ENCODE data around the gene TSSK2.
A peak's percentile ranks its signal among the peaks of the same experiment; 100 is the strongest.
"Not testable (repeated sequence)": the region's sequence is repeated elsewhere in the genome, so short reads cannot be mapped to it uniquely, and the experiment has no call there.

The TSSK2 gene

DNA sequence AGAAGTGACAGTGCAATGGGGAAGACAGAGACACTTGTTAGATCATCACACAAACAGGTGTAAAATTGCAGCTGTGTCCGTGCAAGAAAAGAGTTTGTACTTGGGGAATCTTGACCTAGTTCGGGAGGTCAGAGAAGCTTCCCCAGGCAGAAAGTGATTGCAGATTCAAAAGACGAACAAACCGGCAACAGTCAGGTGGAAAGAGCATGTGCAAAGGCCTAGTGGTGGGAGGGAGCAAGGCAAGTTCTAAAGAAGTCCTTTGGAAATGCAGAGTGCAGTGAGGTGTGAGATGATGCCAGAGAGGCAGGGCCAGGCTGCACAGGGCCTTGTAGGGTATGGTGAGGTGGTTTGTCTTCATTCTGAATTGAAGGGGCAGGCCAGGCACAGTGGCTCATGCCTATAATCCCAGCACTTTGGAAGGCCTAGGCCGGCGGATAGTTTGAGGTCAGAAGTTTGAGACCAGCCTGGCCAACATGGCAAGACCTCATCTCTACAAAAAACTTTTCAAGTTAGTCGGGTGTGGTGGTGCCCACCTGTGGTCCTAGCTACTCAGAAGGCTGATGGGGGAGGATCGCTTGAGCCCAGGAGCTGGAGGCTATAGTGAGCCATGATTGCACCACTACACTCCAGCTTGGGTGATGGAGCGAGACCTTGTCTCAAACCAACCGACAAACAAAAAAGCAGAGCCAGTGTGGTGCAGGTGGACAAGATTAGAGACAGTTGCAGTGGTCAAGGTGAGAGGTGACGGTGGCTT, 15.3 kb downstream of the TSSK2 start:
- no peak for DNase-seq

DNA sequence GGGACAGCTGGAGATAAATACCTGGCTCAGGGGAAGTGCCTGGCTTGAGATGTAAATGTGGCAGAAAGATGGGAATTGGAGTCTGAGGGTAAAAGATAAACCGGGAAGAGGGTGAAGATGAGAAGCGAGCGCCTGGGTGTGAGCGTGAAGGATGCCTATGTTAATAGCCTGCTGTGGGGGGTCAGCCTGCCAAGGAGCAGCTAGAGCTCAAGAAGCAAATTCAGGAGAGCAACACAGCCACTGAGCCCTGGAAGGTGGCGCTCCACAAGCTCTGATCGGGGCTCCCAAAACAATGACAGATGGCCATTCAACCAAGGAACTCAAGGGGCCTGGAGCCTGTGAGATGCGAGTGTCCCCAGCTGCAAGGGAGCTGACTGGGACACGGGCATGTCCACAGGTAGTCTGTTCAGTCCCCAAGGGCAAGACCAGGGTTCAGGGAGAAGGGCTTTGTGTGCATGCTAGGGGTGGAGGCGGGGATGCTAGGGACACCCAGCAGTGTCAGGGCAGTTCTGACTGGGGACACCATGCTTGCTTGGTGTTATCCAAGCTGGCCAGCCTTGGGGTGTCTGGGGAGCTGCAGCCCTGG, 16.2 kb downstream of the TSSK2 start:
- DNase-seq, result no peak

DNA sequence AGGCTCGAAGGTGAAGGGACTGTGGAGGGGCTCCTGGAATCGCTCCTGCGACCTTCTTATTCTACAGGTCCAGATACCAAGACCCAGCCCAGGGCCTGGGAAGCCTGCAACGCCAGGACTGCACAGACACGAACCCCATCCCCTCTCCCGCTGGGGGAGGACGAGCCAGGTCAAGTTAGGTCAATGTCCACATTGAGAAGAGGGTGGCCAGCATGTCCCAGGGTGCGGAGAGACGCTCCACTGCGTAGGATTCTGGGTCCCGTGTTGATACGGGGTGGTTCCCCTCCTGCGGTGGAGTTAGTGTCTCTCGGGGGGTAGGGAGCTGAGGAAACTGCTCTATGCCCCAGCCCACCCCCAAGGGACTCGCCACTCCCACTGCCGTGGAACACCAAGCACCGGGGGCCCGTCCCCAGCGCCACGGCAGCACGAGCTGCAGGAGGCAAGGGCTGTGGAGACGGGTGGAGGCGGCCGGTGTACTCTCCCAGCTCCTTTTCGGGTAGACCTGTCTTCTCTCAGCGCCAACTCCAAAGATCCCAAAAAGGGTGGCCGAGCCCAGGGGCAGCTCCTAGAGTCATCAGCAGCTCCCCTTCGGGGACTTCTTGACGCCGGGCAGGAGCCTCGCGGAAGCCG, 17.4 kb downstream of the TSSK2 start:
- no peak for DNase-seq

DNA sequence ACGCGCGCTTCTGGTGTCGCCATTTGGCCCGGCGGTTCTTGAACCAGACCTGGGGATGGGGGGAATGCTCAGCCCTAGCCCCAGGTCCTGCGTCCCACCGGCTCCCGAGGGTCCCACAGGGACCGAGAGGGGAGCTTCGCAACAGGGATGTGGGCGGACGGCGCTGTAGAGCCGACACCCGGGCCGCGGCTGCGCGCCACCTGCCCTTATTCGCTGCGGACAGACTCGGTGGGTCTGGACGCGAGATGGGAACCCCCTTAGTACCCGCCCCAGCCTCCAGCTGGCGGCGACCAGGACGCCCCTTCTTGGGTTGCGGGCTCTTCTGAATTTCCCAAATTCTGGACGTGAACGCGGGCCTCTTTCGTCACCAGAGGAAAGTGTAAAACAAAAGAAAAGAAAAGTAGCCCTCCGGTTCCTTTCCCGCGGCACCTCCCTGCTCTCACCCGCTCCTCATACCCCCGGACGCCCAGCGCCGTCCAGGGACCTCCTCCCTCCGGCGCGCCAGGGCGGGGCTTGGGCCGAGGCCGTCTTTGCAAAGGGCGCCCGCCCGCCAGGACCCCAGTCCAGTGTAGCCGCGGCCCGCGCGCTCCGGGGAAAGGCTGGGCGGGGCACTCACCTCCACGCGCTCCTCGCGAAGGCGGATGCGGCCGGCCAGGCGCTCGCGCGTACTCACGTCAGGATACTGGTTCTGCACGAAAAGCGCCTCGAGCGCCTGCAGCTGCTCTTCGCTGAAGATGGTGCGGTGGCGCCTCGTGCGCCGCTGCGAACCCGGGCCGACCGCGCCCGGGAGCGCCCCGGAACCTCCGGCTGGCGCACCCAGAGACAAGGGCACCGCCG, 18.2 kb downstream of the TSSK2 start:
- DNase-seq, result no peak

DNA sequence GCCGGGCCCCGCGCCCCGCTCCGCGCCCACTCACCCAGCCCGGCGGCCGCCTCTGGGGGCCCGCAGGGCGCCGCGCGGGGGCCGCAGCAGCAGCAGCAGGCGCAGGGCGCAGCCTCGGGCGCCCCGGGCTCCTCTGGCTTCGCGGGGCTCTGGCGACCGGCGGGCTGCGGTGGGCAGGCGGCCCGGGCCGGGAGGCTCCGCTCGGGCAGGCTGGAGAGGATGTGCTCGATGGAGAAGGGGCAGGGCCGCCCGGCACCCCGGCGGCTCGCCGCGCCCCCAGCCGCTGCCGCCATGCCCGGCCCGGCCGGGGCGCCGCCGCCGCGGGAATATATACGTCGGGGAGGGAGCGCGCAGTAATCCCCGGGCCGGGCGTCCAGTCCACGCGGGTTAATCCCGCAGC, 18.9 kb downstream of the TSSK2 start, which contains the start of gene GSC2:
GSC2 (minus strand) TSS at position 302 of the 400 bp plus-strand sequence; CDS start at position 293, 9 bp downstream.
- no peak for DNase-seq

DNA sequence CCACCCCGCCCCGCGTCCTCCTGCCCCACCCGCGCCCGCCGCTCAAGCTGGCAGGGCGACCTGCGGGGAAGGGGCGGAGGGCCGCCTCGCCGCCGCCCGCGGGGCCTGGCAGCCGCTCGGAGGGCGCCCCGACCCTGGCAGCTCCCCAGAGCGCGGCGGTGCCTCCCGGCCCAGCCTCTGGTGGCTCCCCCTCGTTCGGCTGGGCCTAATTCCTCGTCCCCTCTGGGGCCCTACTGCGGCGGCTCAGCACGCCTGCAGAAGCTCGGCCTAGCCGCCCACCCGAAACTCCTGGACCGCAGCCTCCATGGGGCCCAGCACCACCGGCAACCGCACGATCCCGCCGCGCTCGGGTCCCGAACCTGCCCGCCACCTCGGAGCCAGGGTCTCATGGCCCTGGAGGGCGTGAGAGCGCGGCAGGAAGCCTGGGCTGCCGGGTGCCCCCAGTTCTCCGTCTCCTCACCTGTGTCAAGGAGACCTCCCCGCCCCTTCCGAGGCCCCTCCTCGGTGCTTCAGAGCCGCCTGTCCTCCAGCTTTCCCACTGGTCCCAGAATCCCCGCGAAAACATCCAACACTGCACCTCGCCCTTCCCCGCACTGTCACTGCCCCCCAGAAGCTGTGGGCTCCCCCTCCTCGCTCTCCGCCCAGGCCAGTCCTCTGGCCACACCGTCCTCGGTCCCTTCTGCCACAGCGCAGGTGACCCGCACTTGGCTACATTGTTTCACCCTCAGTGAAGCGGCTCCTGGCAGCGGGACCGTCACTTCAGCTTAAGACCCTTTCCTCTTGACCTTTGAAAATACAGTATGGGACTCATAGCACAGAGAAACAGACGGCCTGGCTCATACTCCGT, 19.6 kb downstream of the TSSK2 start:
- no peak for DNase-seq

DNA sequence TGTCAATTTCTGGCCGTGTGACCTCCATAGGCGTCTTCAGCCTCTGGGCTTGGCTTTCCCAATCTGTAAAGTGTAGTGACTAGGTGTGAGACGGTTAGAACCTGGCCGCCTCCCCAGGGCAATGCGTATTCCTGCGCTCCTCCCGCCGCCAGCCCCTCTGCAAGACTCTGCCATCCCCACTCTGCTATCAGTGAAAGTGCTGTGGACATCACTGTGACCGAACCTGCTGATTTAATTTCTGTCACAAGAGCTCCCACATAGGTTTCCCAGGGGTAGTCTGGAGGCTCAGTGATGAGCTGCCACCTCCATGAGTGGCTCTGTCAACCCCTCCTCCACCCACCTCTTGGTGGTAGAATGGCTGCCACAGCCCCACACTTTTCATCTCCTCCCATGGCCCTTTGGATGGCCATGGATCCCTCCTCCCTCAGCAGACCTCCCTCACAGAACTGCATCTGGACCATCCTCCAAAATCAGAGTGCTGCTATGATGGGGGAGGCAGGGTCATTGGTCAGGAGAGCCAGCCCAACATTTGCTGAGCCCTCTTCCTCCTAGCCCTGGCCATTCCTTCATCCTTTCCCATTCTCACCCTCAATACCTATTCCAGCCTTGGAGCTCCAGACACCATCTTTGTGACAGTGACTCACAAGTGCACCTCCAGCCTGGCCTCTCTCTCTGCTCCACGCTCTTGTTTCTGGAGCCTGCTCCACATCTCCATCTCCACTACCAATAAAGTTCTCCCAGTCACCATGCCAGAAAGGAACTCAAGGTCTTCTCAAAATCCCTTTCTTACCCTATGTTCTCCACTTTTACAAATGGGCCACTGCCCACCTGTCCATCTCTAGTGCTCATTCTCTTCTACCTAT, 20.5 kb downstream of the TSSK2 start:
- no peak for DNase-seq

DNA sequence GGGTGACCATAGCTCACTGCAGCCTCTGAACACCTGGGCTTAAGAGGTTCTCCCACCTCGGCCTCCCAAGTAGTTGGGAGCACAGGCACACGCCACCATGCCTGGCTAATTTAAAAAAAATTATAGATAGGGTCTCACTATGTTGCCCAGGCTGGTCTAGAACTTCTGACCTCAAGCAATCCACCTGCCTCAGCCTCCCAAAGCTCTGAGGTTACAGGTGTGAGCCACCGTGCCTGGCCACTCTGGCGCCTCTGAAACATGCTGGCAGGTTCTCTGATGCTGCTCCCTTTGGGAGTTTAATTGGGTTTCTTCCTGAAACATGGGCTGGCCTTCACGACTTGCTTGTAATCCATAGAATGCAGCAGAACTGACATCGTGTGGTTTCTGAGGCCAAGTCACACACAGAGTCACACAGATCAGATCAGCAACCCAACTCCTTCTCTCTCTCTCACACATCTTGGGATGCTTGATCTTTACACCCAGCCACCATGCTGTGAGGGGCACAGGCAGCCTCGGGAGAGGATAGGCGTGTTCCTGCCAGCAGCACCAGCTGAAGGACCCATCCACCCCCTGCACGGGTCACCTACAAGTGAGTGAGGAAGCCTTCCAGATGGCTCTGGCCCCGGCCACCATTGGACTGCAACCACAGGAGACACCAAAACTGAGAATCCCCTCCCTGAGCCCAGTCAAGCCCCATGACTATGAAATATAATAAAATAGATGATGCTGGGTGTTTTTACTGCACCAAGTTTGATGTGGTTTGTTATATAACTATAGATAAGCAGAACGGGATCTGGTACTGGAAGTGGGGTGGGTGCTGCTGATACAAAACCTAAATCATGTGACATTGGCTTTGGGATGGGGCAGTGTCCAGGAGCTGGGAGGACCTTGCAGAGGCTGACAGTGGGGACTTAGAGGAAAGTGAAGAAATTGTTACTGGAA, 22.1 kb downstream of the TSSK2 start:
- DNase-seq, result no peak

DNA sequence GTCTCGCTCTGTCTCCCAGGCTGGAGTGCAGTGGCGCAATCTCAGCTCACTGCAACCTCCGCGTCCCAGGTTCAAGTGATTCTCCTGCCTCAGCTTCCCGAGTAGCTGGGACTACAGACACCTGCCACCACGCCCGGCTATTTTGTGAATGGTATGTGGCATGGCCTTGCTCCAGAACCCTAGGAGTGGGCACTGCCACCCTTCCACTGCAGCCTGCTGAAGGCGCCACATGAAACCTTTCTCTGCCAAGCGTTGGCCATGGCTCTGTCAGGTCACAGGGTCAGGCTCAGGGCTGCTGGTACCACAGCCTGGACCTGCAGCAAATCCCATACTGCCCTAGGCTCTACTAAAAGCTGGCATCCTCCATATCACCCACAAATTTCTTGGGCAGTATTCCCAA, 25.0 kb downstream of the TSSK2 start:
- DNase-seq, result not testable (repeated sequence)

DNA sequence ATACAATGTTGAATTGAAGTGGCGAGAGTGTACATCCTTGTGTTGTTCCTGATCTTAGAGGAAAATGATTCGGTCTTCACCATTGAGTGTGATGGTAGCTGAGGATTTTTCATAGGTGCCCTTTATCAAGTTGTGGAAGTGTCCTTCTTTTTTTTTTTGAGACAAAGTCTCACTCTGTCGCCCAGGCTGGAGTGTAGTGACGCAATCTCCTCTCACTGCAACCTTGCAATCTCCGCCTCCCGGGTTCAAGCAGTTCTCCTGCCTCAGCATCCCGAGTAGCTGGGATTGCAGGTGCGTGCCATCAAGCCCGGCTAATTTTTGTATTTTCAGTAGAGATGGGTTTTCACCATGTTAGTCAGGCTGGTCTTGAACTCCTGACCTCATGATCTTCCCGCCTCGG, 27.5 kb downstream of the TSSK2 start:
- DNase-seq, result not testable (repeated sequence)

DNA sequence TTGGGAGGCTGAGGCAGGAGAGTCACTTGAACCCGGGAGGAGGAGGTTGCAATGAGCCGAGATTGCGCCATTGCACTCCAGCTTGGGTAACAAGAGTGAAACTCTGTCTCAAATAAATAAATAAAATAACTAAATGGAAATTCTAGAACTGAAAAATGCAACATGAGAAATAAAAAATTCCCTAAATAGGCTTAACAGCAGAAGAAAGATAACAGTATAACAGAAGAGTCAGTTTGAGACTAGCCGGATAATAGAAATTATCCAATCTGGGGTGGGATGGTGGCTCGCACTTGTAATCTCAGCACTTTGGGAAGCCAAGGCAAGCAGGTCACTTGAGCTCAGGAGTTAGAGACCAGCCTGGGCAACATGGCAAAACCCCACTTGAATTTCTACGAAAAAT, 33.3 kb downstream of the TSSK2 start:
- DNase-seq, result no peak

DNA sequence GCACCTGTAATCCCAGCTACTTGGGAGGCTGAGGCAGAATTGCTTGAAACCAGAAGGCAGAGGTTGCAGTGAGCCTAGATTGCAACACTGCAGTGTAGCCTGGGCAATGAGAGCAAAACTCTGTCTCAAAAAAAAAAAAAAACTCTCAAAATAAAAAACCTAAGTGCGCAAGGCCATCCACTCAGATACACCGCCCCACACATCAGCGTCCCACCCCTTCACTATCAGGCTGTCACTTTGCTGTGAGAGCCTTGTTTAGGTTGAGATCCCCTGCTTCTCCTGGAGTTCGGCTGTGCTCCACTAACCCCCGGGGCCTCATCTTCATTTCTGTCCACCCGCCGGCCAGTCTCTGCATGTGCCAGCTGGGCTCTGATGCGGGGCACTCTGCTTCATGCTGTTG, 35.3 kb downstream of the TSSK2 start:
- no peak for DNase-seq

DNA sequence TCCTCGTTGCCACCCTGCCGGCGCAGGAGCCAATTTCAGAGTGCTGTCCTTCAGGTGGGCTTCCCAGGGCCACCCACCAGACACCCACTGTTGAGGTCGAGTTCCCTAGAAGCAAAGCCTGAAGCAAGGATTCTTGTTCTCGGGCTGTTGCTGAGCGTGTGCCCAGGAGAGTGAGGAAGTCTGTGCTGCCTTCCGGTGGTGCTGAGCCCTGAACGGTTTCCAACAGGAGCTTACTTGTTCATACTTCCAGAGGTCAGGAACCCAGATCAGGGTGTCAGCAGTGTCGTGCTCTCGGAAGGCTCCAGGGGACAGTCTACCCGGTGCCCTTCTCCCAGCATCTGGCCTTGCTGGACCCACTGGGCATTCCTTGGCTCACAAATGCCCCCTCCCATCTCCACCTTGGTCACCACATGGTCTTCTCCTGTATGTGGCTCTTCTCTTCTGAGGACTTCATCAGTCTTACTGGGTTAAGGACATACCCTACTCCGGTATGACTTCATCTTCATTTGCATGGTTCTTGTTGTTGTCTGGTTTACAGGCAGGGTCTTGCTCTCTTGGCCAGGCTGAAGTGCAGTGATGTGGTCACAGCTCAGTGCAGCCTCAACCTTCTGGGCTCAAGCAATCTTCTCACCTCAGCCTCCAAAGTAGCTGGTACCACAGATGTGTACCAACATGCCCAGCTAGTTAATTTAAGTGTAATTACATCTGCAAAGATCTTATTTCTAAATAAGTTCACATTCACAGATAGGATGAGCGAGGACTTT, 36.2 kb downstream of the TSSK2 start:
- DNase-seq, result no peak

DNA sequence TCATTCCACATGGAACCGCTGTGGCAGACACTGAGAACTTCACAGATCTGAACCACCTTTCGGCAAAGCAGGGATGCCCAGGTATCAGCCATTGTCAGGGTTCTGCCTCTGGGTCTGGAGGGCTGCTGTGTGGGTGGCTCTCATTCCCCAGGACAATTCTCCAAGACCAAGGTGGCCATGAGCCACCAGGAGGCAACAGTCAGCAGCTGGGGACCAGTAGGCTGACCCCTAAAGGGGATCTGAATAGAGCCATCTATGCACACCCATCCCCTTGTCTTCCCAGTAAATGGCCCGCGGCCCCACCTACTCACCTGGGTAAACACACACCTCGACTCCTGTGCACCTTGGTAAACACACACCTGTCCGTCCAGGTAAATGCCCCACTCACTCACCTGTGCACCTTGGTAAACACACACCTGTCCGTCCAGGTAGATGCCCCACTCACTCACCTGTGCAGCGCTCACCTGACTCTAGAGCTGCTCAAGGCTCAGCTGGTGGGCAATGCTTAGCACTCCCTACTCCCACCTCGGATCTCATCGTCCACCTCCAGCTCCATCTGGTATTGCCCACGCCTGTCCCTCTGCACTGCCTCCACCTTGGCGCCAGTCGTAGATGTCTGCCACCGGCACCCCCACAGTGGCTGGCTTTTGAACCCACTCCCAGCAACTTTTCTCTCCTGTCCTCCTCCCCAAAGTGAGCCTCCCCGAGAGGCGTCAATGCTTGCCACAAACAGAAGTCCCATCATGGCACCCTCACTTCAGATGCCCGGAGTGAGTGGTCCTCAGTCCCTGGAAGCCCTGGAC, 37.2 kb downstream of the TSSK2 start:
- DNase-seq, result peak; percentile 43

DNA sequence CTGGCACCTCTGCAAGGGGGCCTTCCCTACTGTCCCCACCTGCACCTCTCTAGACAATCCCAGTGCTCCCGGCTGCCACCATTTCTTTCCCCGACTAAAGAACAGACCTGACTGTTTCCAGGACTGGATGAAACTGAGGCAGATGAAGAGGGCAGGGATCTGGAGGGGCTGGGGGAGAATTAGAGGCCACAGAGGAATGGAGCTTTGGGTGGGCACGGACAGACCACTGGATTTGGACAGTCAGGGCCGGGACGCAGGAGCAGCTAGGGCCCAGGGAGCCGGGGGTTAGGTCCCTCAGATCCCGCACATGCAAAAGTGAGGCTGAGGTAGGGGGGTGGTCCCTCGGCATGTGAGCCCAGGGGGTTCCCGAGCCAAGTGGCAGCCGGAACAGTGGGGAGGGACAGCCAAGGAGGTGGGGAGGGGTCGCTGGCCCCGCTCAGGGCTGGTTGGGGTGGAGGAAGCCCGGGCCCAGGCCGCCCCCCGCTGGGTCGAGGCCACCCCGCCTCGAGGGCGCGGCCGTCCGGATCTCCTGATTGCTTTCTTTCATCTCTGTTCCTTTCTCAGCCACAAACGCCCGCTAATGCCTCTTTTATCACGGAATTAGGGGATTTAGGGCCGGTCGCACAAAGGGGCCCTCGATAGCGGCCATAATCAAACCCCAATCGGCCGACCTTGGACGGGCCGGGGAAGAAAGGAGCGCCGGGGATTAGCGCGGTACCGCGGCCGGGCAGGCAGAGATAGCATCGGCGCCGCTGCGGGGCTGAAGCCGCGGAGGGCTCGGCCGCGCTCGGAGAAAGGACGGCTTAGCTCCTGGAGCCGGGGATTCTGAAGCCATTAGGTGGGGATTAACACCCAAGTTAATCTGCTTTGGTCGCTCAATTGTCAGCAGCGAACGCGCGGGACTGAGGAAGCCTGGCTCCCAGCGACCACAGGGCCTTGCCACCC, 38.2 kb downstream of the TSSK2 start:
- DNase-seq, result no peak

DNA sequence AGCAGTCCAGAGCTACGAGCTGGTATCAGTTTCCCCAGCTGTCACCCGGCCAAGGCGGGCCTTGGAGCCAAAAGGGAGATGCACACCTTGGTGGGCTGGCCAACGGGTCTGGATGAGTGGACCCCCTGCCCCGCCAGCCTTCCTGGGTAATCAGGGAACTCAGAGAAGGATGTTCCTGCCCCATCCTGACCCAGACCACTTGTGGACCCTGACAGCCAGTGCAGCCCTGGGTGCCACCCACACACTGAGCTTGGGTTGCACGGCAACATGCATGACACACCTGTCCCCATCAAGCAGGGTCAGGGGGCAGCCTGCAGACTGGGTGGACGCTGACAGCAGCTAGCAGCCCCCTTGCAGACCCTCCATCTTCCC, 38.8 kb downstream of the TSSK2 start:
- DNase-seq, result no peak
